ENCODE data around the gene KRT36.

The KRT36 gene

DNA sequence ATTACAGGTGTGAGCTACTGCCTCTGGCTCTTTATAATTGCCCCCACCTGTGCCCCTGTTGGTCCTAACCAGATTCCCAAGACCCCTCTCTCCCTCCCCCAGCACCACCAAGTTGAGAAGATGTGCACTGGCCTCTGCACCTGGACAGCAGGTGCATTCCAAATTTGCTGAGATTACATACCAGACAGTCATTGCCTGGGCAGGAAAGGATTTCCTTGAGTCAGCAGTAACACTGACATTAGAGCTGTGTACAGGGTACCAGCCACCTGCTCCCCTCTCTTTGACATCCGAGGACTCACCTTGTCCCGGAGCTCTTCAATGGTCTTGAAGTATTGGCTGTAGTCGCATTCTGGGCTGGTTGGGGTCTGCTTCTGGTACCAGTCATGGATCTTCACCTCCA is 28.3 kb upstream of the KRT36 start:
- TF ChIP-seq, protein P1, sequence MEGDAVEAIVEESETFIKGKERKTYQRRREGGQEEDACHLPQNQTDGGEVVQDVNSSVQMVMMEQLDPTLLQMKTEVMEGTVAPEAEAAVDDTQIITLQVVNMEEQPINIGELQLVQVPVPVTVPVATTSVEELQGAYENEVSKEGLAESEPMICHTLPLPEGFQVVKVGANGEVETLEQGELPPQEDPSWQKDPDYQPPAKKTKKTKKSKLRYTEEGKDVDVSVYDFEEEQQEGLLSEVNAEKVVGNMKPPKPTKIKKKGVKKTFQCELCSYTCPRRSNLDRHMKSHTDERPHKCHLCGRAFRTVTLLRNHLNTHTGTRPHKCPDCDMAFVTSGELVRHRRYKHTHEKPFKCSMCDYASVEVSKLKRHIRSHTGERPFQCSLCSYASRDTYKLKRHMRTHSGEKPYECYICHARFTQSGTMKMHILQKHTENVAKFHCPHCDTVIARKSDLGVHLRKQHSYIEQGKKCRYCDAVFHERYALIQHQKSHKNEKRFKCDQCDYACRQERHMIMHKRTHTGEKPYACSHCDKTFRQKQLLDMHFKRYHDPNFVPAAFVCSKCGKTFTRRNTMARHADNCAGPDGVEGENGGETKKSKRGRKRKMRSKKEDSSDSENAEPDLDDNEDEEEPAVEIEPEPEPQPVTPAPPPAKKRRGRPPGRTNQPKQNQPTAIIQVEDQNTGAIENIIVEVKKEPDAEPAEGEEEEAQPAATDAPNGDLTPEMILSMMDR (IDR thresholded peaks at IDR 0.05; ENCODE audit: borderline replicate concordance, insufficient read depth, low read depth, low read length), result no peak

GRCh38 chr17:41516830-41517283 is 27.1 kb upstream of the KRT36 start:
- TF ChIP-seq, protein P1 (IDR thresholded peaks at IDR 0.05; ENCODE audit: borderline replicate concordance, insufficient read depth, low read depth, low read length), result no peak
- H3K4me3 ChIP-seq (ENCODE audit: low read depth, low read length), result no peak overlapping the region

More for the DNA sequence above, 28.3 kb upstream of the KRT36 start:
- no peak overlapping the region for H3K4me3 ChIP-seq (ENCODE audit: low read depth, low read length)

DNA sequence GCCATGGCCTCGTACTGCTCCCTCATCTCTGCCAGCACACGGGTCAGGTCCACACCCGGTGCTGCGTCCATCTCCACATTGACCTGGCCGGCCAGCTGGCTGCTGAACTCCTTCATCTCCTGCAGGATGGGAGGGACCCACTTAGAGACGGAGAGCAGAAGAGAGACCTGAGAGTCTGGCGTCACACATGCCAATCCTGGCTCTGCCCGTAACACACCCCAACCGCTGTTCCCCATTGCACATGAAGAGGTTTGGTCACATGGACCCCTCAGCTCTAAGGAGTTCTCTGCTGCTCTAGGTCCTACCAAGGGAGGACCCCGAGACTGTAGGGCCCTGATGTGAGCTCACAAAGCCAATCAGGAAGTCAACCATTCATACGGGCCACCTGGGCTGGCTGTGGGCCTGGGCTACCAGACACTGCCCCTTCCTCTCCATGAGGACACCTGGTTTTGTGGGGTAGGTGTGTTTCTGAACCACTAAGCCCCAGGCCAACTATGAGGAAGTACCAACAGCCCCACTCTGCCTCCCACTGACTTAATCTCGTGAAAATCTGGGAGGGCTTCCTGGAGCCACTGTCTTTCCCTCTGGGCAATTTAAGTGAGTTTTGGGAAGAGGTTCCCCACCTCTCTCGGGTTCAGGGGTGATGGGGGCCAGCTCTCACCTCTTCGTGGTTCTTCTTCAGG is 26.6 kb upstream of the KRT36 start:
- H3K4me3 ChIP-seq (ENCODE audit: low read depth, low read length), result no peak overlapping the region
- TF ChIP-seq, protein P1 (IDR thresholded peaks at IDR 0.05; ENCODE audit: borderline replicate concordance, insufficient read depth, low read depth, low read length), result no peak

- TF ChIP-seq, protein P1 (IDR thresholded peaks at IDR 0.05; ENCODE audit: borderline replicate concordance, insufficient read depth, low read depth, low read length), result no peak
- H3K4me3 ChIP-seq (ENCODE audit: low read depth, low read length), result no peak overlapping the region
Measured at GRCh38 chr17:41513168-41513547, 23.4 kb upstream of the KRT36 start.

- H3K4me3 ChIP-seq (ENCODE audit: low read depth, low read length), result no peak overlapping the region
- TF ChIP-seq, protein P1 (IDR thresholded peaks at IDR 0.05; ENCODE audit: borderline replicate concordance, insufficient read depth, low read depth, low read length), result no peak
Measured at GRCh38 chr17:41512546-41513167, 22.9 kb upstream of the KRT36 start.

DNA sequence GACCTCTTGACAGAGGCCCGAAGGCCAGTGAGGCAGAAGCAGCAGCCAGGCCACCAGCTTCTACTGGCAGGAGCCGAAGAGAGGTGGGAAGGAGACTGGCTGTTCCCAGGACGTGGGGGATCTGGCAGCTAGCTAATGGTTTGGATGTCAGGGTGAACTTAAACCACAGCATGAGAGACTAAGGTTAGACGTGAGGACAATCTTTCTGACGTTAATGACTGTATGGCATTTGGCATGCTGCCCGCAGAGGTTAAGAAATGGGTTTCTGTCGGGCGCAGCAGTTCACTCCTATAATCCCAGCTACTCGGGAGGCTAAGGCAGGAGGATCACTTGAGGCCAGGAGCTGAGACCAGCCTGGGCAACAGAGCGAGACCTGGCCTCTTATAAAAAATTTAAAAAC is 22.0 kb upstream of the KRT36 start:
- TF ChIP-seq, protein P1 (IDR thresholded peaks at IDR 0.05; ENCODE audit: borderline replicate concordance, insufficient read depth, low read depth, low read length), result no peak

GRCh38 chr17:41511116-41511515 is 21.4 kb upstream of the KRT36 start:
- H3K4me3 ChIP-seq (ENCODE audit: low read depth, low read length), result no peak overlapping the region

More for the DNA sequence above, 22.0 kb upstream of the KRT36 start:
- no peak overlapping the region for H3K4me3 ChIP-seq (ENCODE audit: low read depth, low read length)

More at GRCh38 chr17:41511116-41511515, 21.4 kb upstream of the KRT36 start:
- TF ChIP-seq, protein P1 (IDR thresholded peaks at IDR 0.05; ENCODE audit: borderline replicate concordance, insufficient read depth, low read depth, low read length), result no peak
